Astrocyte (in vitro differentiated cells and primary cell): ENCODE data around the gene IGF2R.

Experiments
- EZH2 ChIP-seq: IDR thresholded peaks from 2 replicates; pipeline ENCODE4 v1.6.1; 2012; ENCODE audit warnings: mild to moderate bottlenecking, low read length, inconsistent platforms; ENCODE audit not compliant: insufficient read depth
- TF ChIP-seq, protein P1 (sequence below): IDR thresholded peaks from 2 replicates; pipeline ENCODE4 v1.5.1; 2011; ENCODE audit warnings: low read depth, mild to moderate bottlenecking, inconsistent platforms, low read length, moderate library complexity; ENCODE audit not compliant: insufficient read depth

DNA sequence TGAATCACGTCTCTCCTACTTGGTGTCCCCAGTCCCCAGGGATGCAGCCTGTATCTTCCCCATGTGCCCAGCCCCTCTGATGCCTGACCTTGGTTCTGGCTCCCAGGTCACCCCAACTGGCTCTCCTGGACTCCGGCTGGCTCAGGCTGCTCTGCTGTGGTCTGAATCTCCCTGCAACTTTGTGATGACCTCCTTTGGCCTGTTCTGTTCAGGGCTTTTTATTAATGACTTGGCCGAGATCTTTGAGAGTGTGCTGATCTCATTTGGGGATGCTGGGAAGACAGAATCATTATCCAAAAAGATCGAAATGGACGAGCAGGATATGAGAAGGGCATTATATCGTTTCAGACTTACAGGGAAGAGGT, 67.4 kb downstream of the IGF2R start:
- TF ChIP-seq EZH2: no peak
- TF ChIP-seq, protein P1, sequence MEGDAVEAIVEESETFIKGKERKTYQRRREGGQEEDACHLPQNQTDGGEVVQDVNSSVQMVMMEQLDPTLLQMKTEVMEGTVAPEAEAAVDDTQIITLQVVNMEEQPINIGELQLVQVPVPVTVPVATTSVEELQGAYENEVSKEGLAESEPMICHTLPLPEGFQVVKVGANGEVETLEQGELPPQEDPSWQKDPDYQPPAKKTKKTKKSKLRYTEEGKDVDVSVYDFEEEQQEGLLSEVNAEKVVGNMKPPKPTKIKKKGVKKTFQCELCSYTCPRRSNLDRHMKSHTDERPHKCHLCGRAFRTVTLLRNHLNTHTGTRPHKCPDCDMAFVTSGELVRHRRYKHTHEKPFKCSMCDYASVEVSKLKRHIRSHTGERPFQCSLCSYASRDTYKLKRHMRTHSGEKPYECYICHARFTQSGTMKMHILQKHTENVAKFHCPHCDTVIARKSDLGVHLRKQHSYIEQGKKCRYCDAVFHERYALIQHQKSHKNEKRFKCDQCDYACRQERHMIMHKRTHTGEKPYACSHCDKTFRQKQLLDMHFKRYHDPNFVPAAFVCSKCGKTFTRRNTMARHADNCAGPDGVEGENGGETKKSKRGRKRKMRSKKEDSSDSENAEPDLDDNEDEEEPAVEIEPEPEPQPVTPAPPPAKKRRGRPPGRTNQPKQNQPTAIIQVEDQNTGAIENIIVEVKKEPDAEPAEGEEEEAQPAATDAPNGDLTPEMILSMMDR: no peak
